ENCODE data around the gene POLR3GL.

Gene POLR3GL

DNA sequence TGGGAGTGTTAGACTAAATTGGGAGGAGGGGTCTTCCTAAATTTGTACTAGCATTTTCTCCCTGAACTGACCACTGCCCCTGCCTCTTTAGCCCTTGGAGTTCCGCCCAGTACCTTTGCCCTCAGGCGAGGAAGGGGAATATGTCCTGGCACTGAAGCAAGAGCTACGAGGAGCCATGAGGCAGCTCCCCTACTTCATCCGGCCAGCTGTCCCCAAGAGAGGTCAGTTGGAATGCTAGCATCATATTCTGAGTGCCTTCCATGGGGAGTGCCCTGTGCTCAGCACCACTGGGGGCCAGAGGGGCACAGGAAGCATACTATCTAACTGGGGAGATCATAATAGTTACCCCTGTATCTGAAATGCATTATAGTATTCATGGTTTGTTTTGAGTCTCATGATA, 10.7 kb downstream of the POLR3GL start:
- DNase-seq (ENCODE audit: low read depth, low spot score): no peak

DNA sequence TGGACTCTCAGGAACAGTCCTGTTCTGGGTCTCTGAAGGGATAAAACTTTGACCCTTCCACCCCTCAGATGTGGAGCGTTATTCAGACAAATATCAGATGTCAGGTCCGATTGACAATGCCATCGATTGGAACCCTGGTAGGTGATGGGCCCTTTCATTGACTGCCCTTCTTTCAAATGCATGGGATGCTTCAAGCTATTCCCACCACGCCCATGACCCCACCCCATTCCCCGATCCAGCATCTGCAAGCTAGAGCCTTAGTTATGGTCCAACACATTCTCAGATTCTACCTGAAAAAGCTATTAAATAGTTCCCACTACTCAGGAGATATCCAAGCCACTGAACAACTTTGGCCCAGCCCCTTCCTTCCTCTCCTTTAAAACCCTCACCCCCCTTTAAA, 12.5 kb downstream of the POLR3GL start:
- DNase-seq (ENCODE audit: low read depth, low spot score): no peak

GRCh38 chr1:145977486-145978470, 13.3 kb downstream of the POLR3GL start:
- peak; percentile 90 for DNase-seq (ENCODE audit: low read depth, low spot score)

DNA sequence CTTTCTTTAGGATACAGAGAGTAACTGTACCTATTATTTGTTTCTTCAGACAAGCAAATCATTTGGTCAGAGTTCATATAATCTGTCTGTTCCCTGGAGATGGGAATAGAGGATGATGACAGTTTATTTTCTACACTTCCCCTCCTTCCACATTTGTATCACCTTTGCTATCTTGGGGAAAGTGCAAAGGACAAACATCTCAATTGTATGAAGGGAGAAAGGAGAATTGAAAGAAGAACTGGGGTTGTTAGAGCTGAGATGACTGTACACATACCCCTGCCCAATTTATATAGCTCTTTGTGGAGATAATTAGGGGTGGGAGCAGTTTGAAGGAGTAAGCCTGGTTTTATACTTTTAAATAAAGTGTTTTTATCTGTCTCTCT, 14.0 kb downstream of the POLR3GL start:
- DNase-seq (ENCODE audit: low read depth, low spot score): no peak

- peak; percentile 99 for DNase-seq (ENCODE audit: low read depth, low spot score)
Measured at GRCh38 chr1:145978854-145979745, 14.6 kb downstream of the POLR3GL start.

DNA sequence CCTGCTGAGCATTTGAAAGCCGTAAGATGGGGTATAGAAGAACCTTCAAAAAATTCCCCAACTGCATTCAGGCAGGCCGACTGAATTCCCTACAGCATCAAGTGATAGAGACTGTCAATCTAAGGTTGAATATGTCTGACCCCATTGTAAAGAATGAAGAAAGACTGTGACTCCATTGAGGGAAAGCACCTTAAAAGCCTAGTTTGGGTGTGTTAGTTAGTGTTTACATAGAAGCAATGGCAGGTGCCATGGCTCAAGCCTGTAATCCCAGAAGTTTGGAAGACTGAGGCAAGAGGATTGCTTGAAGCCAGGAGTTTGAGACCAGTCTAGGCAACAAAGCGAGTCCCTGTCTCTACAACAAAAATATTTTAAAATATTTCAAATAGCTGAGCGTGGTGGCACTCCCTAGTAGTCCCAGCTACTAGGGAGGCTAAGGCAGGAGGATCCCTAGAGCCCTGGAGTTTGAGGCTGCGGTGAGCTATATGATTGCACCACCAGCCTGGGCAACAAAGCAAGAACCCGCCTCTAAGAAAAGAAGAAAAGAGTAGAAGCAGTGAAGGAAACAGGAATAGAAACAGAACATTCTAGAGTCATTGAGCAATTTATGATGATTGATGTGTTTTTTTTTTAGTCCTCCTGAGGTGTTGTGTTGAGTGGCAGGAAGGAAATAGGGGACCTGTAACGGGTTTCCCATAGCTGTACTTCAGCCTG, 15.4 kb downstream of the POLR3GL start:
- no peak for DNase-seq (ENCODE audit: low read depth, low spot score)

DNA sequence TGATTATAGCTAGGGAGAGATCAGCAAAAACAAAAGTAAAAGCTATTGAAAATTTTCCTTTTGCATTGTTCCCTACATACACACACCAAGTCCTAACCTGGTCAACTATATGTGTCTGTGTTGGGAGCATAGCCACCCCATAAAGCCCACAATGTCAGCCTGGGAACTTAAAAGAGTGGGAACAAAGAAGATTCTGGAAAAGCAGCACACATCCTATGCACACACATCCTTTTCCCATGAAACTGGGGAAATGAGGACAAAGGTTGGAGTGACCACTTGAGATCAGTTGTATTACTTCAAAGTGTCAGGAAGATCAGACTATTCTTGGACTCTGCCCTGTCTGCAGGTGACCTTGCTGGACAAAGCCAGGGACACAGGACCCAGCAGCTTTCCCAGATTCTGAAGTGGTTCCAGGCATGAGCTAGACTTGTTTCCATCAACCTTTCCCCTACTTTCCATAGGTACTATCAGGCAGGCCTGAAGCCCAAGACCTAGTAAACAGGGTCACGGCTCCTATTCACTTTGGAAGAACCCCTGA, 16.0 kb downstream of the POLR3GL start:
- no peak for DNase-seq (ENCODE audit: low read depth, low spot score)

GRCh38 chr1:145982010-145982723, 17.7 kb downstream of the POLR3GL start:
- DNase-seq (ENCODE audit: low read depth, low spot score): no peak

DNA sequence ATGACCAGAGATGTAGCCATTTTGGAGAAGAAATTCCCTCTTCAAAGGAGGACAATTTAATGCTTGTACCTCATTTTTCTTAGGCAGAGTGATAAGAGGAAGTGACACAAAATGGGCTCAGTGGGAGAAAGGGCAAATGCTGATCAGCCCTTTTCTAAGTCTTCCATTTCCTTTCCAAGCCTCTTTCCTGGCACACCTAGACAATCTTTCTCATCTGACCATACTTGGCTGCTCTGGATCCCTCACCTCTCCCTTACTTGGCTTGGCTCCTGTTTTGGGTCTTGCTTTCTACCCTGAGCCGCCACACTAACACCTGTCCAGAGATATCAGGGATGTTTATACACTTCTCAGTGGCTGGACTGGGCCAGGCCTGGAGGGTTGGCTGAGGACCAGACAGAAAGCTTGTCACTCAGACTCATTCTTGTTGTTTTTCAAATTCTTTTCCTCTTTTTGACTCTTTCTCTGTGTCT, 18.8 kb downstream of the POLR3GL start:
- no peak for DNase-seq (ENCODE audit: low read depth, low spot score)

DNA sequence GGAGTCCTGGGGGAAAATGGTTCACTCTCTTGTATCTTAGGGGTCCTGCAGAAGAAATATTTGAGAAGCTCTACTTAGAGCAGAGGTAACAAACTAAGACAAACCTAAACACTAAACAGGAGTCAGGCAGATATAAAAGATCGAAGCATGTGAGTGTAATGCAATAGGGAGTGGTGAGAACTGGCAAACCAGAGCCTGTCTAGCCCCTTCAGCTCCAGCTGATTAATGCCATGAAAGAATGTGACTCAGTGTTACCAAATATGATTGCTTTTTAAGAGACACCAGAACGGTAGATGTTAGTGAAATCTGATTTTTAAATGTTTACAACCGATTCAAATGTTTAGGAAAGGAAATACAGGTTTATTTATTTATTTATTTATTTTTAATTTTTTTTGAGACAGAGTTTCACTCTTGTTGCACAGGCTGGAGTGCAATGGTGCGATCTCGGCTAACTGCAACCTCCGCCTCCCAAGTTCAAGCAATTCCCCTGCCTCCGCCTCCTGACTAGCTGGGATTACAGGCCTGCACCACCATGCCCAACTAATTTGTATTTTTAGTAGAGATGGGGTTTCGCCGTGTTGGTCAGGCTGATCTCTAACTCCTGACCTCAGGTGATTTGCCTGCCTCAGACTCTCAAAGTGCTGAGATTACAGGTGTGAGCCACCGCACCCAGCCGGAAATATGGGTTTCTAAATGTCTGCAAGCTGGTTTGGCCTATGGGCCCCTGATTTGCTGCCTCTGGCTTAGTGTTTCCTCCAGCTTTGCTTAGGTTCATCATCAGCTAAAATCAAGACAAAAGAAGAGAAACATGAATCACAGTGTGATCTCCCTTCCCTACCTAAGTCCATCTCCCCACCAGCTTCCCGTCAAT, 19.7 kb downstream of the POLR3GL start:
- no peak for DNase-seq (ENCODE audit: low read depth, low spot score)

GRCh38 chr1:145985129-145985501, 20.6 kb downstream of the POLR3GL start:
- no peak for DNase-seq (ENCODE audit: low read depth, low spot score)

- DNase-seq (ENCODE audit: low read depth, low spot score): peak; percentile 64
Measured at GRCh38 chr1:145985502-145986439, 21.3 kb downstream of the POLR3GL start.

DNA sequence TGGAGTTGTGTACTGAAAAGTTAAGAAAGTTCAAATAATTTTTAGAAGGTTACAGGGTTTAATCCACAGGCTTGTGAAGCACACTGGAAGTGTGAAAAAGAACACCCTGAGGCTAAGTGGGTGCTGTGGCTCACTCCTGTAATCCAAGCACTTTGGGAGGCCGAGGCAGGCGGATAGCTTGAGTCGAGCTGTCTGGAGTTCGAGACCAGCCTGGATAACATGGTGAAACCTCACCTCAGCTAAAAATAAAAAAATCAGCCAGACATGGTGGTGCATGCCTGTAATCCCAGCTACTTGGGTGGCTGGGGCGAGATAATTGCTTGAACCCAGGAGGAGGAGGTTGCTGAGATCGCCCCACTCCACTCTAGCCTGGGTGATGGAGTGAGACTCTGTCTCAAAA, 22.1 kb downstream of the POLR3GL start:
- no peak for DNase-seq (ENCODE audit: low read depth, low spot score)

GRCh38 chr1:145987926-145988325, 23.4 kb downstream of the POLR3GL start:
- no peak for DNase-seq (ENCODE audit: low read depth, low spot score)

- no peak for DNase-seq (ENCODE audit: low read depth, low spot score)
Measured at GRCh38 chr1:145988773-145989172, 24.3 kb downstream of the POLR3GL start.

DNA sequence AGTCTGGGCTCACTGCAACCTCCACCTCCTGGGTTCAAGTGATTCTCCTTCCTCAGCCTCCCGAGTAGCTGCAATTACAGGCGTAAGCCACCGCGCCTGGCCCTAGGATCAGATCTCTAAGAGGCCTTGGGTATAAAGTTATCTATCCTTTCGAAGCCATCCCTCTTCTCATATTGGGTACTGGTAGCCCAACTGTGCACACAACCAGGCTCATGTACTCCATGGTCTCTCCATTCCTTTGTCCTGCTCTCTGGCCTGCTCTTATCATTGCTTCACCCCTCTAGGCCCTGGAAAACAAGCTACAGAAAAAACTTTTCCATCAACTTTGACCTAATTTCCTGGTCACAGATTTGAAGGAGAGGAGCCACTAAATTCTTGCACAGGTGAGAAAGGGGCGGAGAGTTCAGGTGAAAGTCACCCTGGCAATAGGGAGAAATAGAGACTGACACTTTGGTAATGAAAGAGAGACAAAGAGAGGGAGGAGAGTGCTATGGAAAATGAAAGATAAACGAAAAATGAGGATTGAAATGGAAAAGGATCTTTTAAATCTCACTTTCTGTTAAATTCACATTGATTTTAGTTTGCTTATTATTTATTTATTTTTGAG, 25.9 kb downstream of the POLR3GL start:
- no peak for DNase-seq (ENCODE audit: low read depth, low spot score)

- no peak for DNase-seq (ENCODE audit: low read depth, low spot score)
Measured at GRCh38 chr1:145991735-145992412, 27.4 kb downstream of the POLR3GL start.

DNA sequence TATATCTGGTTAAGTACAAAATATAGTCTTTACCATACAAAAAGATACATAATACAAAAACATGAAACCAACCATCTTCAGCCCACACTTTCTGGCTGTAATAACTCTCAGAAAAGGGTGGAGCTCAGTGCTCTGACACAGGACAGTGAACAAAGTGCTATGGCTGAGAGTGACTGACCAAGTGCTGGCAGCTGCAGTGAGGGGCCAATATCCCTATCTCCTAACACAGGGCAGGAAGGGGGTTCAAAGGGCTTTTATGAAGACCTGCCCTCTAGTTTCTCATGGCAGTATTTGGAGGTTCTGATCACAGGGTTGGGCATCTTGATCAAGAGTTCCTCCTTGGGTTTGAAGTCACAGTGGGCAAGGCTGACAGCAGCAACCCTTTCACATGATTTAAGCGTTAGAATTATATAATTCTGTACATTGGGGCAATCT, 28.0 kb downstream of the POLR3GL start:
- no peak for DNase-seq (ENCODE audit: low read depth, low spot score)

Data from astrocyte of the hippocampus (primary cell).